Osteocyte (in vitro differentiated cells): ENCODE measurements around the gene ARMH4. TPM values are rescaled to one million over a fixed set of nuclear protein-coding genes. Genes with fewer than 3 reads are reported as not detected.

Experiments used
- DNase-seq: peaks from one replicate; pipeline ENCODE4 v3.0.0; 2021; ENCODE audit warnings: mixed read lengths; ENCODE audit not compliant: unreplicated experiment; ENCODE audit errors: extremely low spot score
- H3K27ac Mint-ChIP-seq: one replicate; pipeline ENCODE4 v1.8.0; 2021; ENCODE audit warnings: mild to moderate bottlenecking, mixed read lengths; ENCODE audit not compliant: unreplicated experiment
- H3K27me3 Mint-ChIP-seq: one replicate; pipeline ENCODE4 v1.8.0; 2021; ENCODE audit warnings: mixed read lengths; ENCODE audit not compliant: unreplicated experiment
- H3K36me3 Mint-ChIP-seq: one replicate; pipeline ENCODE4 v1.8.0; 2021; ENCODE audit warnings: mixed read lengths; ENCODE audit not compliant: unreplicated experiment
- H3K4me1 Mint-ChIP-seq: one replicate; pipeline ENCODE4 v1.8.0; 2021; ENCODE audit warnings: mixed read lengths; ENCODE audit not compliant: unreplicated experiment
- H3K4me3 Mint-ChIP-seq: one replicate; pipeline ENCODE4 v1.8.0; 2021; ENCODE audit warnings: mild to moderate bottlenecking, moderate library complexity, mixed read lengths; ENCODE audit not compliant: unreplicated experiment
- H3K9me3 Mint-ChIP-seq: one replicate; pipeline ENCODE4 v1.8.0; 2021; ENCODE audit warnings: mixed read lengths; ENCODE audit not compliant: unreplicated experiment
- total RNA-seq: library from RNA; stranded (reverse); gene quantifications from 2 replicates; pipeline ENCODE4 v1.2.1, GENCODE V29; 2021
- TF ChIP-seq, protein P1 (sequence below): fragments of 200-600 bp; sonication (generic); IDR thresholded peaks from 2 replicates; pipeline ENCODE4 v1.5.0; 2021; ENCODE audit warnings: antibody characterized with exemption, mild to moderate bottlenecking, moderate library complexity

Gene ARMH4
- total RNA-seq, 1 donor from 2014 or later, result 13.9 TPM

DNA sequence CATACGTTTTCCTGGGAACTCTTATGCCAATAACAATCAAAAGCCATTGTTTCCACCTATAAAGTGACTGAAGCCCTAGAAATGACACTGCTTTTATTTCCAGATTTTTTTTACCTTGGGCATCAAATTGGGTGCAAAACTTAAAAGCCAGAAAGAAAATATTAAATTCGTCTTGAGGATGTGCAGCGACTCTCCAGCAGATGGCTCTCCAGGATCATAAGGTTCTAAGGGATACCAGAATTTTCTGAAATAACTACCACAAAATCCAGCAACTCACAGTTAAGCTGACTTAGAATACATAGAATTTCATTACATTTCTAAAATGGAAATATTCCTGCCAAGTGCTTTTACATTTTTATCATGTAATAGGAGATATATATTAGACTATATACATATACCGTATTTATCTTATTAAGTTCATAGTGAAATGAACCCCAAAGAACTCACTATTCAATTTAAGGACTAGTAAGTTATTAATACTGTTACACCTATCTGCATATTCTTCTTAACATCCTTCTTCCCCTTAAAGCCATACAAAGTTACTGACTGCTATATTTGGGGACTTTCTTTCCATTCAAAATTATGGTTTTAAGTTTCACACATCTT lies 44.0 kb downstream of the ARMH4 start:
- Mint-ChIP-seq H3K9me3 (no peaks in the 10 kb centered on the region), H3K27ac (no peak overlapping the region), H3K4me3 (no peak overlapping the region), H3K4me1 (peaks cover 5% of the 10 kb centered on the region), H3K27me3 (peaks cover 15% of the 10 kb centered on the region), H3K36me3 (no peaks in the 10 kb centered on the region)
- no peak for DNase-seq
- TF ChIP-seq, protein P1, sequence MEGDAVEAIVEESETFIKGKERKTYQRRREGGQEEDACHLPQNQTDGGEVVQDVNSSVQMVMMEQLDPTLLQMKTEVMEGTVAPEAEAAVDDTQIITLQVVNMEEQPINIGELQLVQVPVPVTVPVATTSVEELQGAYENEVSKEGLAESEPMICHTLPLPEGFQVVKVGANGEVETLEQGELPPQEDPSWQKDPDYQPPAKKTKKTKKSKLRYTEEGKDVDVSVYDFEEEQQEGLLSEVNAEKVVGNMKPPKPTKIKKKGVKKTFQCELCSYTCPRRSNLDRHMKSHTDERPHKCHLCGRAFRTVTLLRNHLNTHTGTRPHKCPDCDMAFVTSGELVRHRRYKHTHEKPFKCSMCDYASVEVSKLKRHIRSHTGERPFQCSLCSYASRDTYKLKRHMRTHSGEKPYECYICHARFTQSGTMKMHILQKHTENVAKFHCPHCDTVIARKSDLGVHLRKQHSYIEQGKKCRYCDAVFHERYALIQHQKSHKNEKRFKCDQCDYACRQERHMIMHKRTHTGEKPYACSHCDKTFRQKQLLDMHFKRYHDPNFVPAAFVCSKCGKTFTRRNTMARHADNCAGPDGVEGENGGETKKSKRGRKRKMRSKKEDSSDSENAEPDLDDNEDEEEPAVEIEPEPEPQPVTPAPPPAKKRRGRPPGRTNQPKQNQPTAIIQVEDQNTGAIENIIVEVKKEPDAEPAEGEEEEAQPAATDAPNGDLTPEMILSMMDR, result peak; percentile 78

DNA sequence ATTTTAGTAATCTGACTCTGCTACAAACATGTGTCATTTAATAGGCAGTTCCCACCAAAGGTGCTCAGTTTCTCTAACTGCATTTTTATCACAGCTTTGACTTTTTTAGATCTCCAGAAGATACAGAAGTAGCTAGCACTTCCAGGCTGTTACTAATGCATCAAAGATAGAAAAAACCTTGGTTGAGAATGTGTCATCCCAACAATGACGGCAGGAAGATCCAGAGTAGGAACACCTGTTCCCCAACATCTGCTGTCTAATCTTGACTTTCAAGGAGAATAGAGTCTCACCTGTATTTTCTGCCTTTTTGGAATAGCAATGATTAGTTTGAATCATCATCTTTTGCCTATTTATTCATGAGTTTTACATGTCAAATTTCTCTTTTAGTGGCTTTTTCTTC lies 45.0 kb downstream of the ARMH4 start:
- no peak overlapping the region for H3K27ac Mint-ChIP-seq
- peaks cover 15% of the 10 kb centered on the region for H3K27me3 Mint-ChIP-seq
- H3K4me3 Mint-ChIP-seq, result no peak overlapping the region
- H3K9me3 Mint-ChIP-seq, result no peaks in the 10 kb centered on the region
- peaks cover 5% of the 10 kb centered on the region for H3K4me1 Mint-ChIP-seq
- no peaks in the 10 kb centered on the region for H3K36me3 Mint-ChIP-seq
- DNase-seq, result no peak
- TF ChIP-seq, protein P1, result no peak

DNA sequence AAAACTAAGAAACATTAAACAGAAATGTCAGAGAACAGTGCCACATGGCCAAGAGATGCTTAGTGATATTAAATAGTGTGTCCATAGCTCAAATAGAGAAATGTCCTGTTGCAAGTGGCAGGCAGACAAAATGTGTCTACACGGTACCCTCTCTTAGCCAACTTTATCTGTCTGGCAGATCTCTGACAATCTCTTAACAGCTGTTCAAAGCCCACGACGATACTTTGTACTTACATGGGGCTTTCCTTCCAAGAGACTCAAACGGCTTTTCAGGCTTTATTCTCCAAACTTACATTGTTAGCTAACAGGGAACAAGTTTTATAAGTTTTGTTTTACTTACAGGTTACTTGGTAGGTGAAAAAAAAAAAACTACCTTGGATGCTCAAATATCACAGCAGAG lies 45.6 kb downstream of the ARMH4 start:
- TF ChIP-seq, protein P1, result no peak
- Mint-ChIP-seq H3K4me3 (no peak overlapping the region), H3K36me3 (no peaks in the 10 kb centered on the region), H3K9me3 (no peaks in the 10 kb centered on the region), H3K4me1 (peaks cover 5% of the 10 kb centered on the region), H3K27me3 (peaks cover 15% of the 10 kb centered on the region), H3K27ac (no peak overlapping the region)
- no peak for DNase-seq

DNA sequence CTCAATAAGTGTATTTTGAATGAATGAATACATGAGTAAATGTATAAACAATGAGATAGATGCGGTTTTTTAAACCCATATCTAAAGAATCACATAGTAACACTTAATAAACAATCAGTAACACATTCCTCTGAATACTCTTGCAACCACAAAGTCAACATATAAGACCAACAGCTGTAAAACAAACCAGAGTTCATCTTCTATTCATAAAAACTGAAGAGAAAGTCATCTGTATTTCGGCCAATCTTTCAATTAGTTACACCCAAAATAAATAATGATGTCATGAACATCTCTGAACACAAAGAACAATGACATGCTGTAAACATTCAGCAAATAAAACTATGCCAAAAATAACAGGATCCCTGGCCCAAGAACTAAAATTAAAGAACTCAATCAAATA lies 47.2 kb downstream of the ARMH4 start:
- Mint-ChIP-seq H3K36me3 (no peaks in the 10 kb centered on the region), H3K4me3 (no peak overlapping the region), H3K9me3 (no peaks in the 10 kb centered on the region), H3K27me3 (peaks cover 14% of the 10 kb centered on the region), H3K4me1 (peaks cover 5% of the 10 kb centered on the region), H3K27ac (peak overlapping the region; percentile 3)
- TF ChIP-seq, protein P1, result no peak
- no peak for DNase-seq

DNA sequence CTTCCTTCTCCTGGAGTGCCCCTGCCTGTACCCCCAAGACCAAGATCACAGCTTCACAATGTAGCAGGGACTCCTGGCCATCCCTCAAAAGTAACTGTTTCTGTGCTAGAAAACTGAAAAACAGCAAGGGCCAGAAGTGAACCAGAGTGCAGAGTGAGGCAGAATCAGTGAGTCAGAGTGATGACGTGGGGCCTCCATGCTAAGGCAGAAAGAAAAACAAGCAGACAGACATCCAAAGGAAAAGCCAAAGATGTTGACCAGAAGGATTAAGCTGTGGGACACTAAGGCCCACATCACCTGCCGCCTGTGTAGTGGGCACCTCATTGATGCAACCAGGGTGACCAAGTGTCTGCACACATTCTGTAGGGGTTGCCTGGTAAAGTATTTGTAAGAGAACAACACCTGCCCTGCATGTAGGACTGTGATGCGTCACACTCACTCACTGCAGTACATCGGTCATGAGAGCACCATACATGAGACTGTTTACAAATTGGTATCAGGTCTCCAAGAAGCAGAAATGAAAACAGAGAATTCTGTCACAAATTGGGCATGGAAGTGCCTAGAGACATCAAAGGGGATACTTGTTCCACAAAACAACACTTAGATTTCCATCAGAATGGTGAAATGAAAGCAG lies 51.2 kb downstream of the ARMH4 start:
- Mint-ChIP-seq H3K36me3 (no peaks in the 10 kb centered on the region), H3K4me1 (peaks cover 5% of the 10 kb centered on the region)
- no peak for DNase-seq

More for the DNA sequence above, 51.2 kb downstream of the ARMH4 start:
- Mint-ChIP-seq H3K27ac (no peak overlapping the region), H3K4me3 (no peak overlapping the region), H3K27me3 (peaks cover 2% of the 10 kb centered on the region), H3K9me3 (no peaks in the 10 kb centered on the region)
- TF ChIP-seq, protein P1, result no peak
